Retinal pigment epithelial cell (primary cell): ENCODE measurements around the gene KRT82.
"Not testable (repeated sequence)": the region's sequence is repeated elsewhere in the genome, so short reads cannot be mapped to it uniquely, and the experiment has no call there.

Experiments used
- DNase-seq: peaks from one replicate; pipeline ENCODE4 v3.0.0-alpha.2; 2010; ENCODE audit warnings: low read depth
- H3K4me3 ChIP-seq: 2 replicates; pipeline ENCODE4 v1.5.1; 2011; ENCODE audit warnings: mild to moderate bottlenecking, low read length, control low read depth, moderate library complexity
- CTCF ChIP-seq: conservative IDR thresholded peaks from 2 replicates; pipeline ENCODE4 v1.5.1; 2011; ENCODE audit warnings: low read depth, low read length, control low read depth, inconsistent platforms

The KRT82 gene

GRCh38 chr12:52347551-52348510 lies 58.3 kb downstream of the KRT82 start:
- no peak overlapping the region for H3K4me3 ChIP-seq
- no peak for DNase-seq
- TF ChIP-seq CTCF: no peak

- TF ChIP-seq CTCF: no peak
- no peak for DNase-seq
- H3K4me3 ChIP-seq: no peak overlapping the region
Measured at GRCh38 chr12:52347016-52347415, 59.1 kb downstream of the KRT82 start.

- no peak overlapping the region for H3K4me3 ChIP-seq
- DNase-seq: no peak
- TF ChIP-seq CTCF: no peak
Measured at GRCh38 chr12:52346593-52346992, 59.5 kb downstream of the KRT82 start.

- not testable (repeated sequence) for H3K4me3 ChIP-seq, DNase-seq
Measured at GRCh38 chr12:52345041-52345440, 61.1 kb downstream of the KRT82 start.

DNA sequence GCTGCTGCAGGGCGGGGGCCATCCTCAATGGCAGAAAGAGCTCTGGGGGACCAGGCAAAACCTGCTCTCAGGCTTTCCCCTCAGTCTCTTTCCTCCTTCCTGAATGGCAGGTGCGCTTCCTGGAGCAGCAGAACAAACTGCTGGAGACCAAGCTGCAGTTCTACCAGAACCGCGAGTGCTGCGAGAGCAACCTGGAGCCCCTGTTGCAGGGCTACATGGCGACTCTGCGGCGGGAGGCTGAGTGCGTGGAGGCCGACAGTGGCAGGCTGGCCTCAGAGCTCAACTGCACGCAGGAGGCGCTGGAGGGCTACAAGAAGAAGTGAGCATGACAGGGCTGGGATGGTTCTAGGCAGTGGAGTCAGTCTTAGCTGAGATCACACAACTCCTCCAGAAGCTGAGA lies 62.0 kb downstream of the KRT82 start:
- no peak for TF ChIP-seq CTCF
- DNase-seq: no peak
- H3K4me3 ChIP-seq: no peak overlapping the region
